ENCODE data around the gene TENT5C.

DNA sequence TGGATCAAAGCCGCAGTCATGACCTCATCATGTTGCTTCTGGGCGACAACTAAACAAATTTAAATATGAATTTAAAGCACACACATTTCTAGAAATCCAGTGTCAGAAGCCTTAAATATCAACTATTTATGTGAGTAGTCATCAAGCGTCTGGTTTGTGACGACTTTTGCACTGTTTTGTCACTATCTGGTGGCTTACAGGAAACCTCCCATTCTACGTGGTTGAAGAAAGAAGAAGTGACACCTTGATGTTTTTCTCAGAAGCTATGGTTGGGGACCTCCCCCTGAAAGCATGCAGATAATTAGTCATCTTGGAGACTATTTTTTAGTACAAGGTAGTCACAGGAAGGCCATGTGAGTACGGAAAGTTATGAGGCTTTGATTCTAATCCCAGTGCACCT lies 58.5 kb downstream of the TENT5C start:
- TF ChIP-seq, protein P1, sequence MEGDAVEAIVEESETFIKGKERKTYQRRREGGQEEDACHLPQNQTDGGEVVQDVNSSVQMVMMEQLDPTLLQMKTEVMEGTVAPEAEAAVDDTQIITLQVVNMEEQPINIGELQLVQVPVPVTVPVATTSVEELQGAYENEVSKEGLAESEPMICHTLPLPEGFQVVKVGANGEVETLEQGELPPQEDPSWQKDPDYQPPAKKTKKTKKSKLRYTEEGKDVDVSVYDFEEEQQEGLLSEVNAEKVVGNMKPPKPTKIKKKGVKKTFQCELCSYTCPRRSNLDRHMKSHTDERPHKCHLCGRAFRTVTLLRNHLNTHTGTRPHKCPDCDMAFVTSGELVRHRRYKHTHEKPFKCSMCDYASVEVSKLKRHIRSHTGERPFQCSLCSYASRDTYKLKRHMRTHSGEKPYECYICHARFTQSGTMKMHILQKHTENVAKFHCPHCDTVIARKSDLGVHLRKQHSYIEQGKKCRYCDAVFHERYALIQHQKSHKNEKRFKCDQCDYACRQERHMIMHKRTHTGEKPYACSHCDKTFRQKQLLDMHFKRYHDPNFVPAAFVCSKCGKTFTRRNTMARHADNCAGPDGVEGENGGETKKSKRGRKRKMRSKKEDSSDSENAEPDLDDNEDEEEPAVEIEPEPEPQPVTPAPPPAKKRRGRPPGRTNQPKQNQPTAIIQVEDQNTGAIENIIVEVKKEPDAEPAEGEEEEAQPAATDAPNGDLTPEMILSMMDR (IDR thresholded peaks at IDR 0.05; ENCODE audit: low read depth, low read length): no peak
- no peak for TF ChIP-seq POLR2A (IDR thresholded peaks at IDR 0.05; ENCODE audit: extremely low read depth, insufficient read length)
- TF ChIP-seq, protein P2, sequence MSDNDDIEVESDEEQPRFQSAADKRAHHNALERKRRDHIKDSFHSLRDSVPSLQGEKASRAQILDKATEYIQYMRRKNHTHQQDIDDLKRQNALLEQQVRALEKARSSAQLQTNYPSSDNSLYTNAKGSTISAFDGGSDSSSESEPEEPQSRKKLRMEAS (IDR thresholded peaks at IDR 0.05; ENCODE audit: low read depth, low read length): no peak

Data from NB4 (cell line).